ENCODE results near the gene RAD23B. TPM values are rescaled to one million over a fixed set of nuclear protein-coding genes. Genes with fewer than 3 reads are reported as not detected.

Gene RAD23B
- total and polyA plus RNA-seq, 8 donors = 19.3 to 86.8 (median 53.9) TPM

DNA sequence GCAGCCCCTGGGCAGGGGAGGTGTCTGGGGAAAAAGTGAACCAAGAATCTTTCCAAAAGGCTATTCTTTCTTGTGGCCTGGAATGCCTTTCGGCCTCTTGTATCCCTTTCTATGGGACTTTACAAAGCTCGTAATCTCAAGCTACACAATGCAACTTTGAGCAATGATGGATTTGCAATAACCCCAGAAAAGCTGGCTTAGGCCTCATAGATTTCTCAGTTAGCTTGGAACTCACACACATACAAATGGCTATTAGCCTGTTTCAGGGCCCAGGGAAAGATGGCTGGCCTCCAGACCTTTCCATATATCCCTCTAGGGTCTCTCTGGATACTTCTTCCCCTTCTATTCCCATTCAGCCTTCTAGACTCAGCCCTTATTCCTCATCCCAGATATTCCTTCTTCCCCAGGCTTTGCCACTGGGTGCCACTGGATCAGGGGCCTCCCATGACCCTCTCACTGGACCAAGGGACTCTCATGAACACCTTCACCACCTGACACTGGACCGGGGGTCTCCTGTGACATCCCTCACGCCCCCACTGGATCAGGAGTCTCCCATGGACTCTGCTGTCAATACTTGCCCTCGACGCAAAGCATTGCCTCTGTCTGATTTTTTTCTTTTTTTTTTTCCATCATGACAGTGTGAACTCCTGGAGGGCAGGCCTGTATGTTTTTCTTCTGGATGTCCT, 59.5 kb downstream of the RAD23B start:
- no peaks in the 10 kb centered on the region for H3K27me3 ChIP-seq
- peaks cover 0 to 9% (median 3%) of the 10 kb centered on the region in 4 donors for H3K4me1 ChIP-seq
- intact Hi-C loops (cut with DNase I; ENCODE audit: low total_unique reads) = loop anchor here (10.0 kb wide), 1 partner anchor 108 kb away; no protein-coding TSS in a partner anchor
- peaks cover 0 to 5% (median 0%) of the 10 kb centered on the region in 4 donors for H3K36me3 ChIP-seq
- WGBS, 5 donors = 89 to 93% (median 92%) methylated on average over 6 of the region's 6 CpGs
- no peak for DNase-seq
- no peak overlapping the region for H3K4me3 ChIP-seq
- no peaks in the 10 kb centered on the region for H3K9me3 ChIP-seq
- TF ChIP-seq, protein P1, sequence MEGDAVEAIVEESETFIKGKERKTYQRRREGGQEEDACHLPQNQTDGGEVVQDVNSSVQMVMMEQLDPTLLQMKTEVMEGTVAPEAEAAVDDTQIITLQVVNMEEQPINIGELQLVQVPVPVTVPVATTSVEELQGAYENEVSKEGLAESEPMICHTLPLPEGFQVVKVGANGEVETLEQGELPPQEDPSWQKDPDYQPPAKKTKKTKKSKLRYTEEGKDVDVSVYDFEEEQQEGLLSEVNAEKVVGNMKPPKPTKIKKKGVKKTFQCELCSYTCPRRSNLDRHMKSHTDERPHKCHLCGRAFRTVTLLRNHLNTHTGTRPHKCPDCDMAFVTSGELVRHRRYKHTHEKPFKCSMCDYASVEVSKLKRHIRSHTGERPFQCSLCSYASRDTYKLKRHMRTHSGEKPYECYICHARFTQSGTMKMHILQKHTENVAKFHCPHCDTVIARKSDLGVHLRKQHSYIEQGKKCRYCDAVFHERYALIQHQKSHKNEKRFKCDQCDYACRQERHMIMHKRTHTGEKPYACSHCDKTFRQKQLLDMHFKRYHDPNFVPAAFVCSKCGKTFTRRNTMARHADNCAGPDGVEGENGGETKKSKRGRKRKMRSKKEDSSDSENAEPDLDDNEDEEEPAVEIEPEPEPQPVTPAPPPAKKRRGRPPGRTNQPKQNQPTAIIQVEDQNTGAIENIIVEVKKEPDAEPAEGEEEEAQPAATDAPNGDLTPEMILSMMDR (IDR thresholded peaks at IDR 0.05) = no peak
- TF ChIP-seq POLR2A (IDR thresholded peaks at IDR 0.05) (no peak), EP300 (IDR thresholded peaks at IDR 0.05) (no peak), POLR2AphosphoS5 (IDR thresholded peaks at IDR 0.05) (no peak)
- no peak overlapping the region for H3K27ac ChIP-seq

DNA sequence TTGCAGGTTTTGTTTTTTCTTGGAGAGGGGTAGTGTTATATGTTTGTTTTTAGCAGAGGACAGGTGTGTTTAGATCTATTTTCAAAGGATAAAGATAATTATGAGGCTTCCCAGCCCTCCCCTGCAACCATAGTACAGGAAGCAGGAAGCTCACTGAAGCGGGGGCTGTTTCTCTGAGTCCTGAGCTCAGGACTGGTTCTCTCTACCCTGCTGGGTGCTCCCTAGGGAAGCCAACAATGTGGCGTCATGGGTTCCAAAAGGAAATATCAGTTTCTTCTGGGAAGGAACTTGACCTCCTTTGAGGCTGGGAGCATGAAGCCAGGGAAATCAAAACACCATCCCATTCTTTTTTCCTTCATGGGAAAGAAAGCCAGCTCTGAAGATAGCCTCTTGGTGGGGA, 62.2 kb downstream of the RAD23B start:
- intact Hi-C loops (cut with DNase I; ENCODE audit: low total_unique reads) = loop anchor here (10.0 kb wide), 1 partner anchor 111 kb away; no protein-coding TSS in a partner anchor
- peaks cover 0 to 7% (median 3%) of the 10 kb centered on the region in 4 donors for H3K4me1 ChIP-seq
- no peaks in the 10 kb centered on the region for H3K9me3 ChIP-seq
- H3K27ac ChIP-seq = no peak overlapping the region
- H3K27me3 ChIP-seq = peaks cover 0 to 6% (median 0%) of the 10 kb centered on the region in 3 donors
- WGBS, 5 donors = 44 to 68% (median 50%) methylated on average over 2 of the region's 2 CpGs
- no peaks in the 10 kb centered on the region for H3K36me3 ChIP-seq
- H3K4me3 ChIP-seq = no peak overlapping the region
- TF ChIP-seq POLR2AphosphoS5 (IDR thresholded peaks at IDR 0.05) (no peak), EP300 (IDR thresholded peaks at IDR 0.05) (no peak), POLR2A (IDR thresholded peaks at IDR 0.05) (no peak)
- TF ChIP-seq, protein P1 (IDR thresholded peaks at IDR 0.05) = no peak
- DNase-seq = no peak

DNA sequence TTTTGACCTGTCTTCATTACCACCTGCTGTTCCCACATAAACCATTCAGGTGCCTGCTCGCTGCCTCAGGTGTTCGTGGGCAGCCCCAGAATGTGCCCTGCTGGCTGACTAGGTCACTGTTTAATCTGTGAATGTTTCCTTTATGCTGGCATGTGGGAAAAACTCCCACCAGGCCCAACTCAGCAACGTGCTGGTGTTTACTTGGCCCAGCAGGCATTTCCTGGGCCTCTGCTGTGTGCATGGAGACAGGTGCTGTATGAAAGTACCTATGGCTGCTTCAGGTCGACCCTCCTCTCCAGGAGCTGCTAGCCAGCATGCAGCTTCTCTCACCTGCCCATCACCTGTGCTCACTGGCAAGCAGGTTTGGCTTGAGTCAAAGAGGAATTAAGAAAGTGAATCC, 65.8 kb downstream of the RAD23B start:
- Histone ChIP-seq H3K27me3 (peaks cover 0 to 9% (median 0%) of the 10 kb centered on the region in 3 donors), H3K27ac (no peak overlapping the region), H3K4me3 (no peak overlapping the region), H3K36me3 (no peaks in the 10 kb centered on the region), H3K9me3 (peaks cover 0 to 8% (median 0%) of the 10 kb centered on the region in 4 donors), H3K4me1 (no peaks in the 10 kb centered on the region)
- 26 to 36% (median 31%) methylated on average over 4 of the region's 4 CpGs for WGBS, 5 donors
- TF ChIP-seq POLR2A (IDR thresholded peaks at IDR 0.05) = no peak
- TF ChIP-seq POLR2AphosphoS5 (IDR thresholded peaks at IDR 0.05) = no peak
- no peak for TF ChIP-seq EP300 (IDR thresholded peaks at IDR 0.05)
- TF ChIP-seq, protein P1 (IDR thresholded peaks at IDR 0.05) = no peak
- intact Hi-C loops (cut with DNase I; ENCODE audit: low total_unique reads) = loop anchor here (10.0 kb wide), 1 partner anchor 114 kb away; no protein-coding TSS in a partner anchor
- DNase-seq = no peak

DNA sequence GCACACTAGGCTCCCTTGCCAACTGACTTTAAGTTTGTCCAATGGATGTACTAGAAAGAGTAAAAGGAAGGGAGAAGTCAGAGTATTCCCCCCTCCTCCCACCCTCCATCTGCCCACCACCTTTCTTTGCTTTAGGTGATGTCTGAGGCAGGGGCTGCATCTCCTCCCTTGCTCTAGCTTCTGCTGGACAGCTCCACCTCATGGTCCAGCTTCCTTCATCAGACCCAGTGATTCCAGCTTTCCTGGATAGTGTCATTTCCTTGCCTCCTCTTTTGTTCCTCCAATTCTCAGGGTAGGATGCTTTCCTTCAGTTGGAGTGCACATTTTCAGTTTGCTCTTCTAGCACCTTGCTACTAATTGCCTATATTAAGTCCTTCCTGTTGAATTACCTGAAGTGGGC, 67.4 kb downstream of the RAD23B start:
- TF ChIP-seq, protein P1 (IDR thresholded peaks at IDR 0.05) = no peak
- TF ChIP-seq EP300 (IDR thresholded peaks at IDR 0.05) = no peak
- Histone ChIP-seq H3K4me1 (no peaks in the 10 kb centered on the region), H3K36me3 (no peaks in the 10 kb centered on the region), H3K27me3 (peaks cover 0 to 9% (median 0%) of the 10 kb centered on the region in 3 donors), H3K9me3 (peaks cover 0 to 8% (median 0%) of the 10 kb centered on the region in 4 donors), H3K4me3 (no peak overlapping the region), H3K27ac (no peak overlapping the region)
- no peak for DNase-seq
- intact Hi-C loops (cut with DNase I; ENCODE audit: low total_unique reads) = no loop called here

Data from stomach (tissue), 9 donors.